Gastrocnemius medialis (tissue), 4 donors: ENCODE data around the gene PADI6.

Experiments used
- POLR2A ChIP-seq, 2 donors: fragments of 450-650 bp; IDR thresholded peaks; one replicate each; pipeline ENCODE4 v1.6.1; 2017; ENCODE audit warnings: antibody characterized with exemption in 2 of 2, mild to moderate bottlenecking in 2 of 2, moderate library complexity in 2 of 2
- TF ChIP-seq, protein P1 (sequence below), 5 experiments: fragments of 450-650 bp in 3 of 5; fragments of 200-600 bp in 2 of 5; sonication (generic) in 2 of 5; IDR thresholded peaks in 4 of 5; conservative IDR thresholded peaks in 1 of 5; 1 replicate in 4 of 5; 2 replicates in 1 of 5; pipeline ENCODE4 v1.5.1; 2016 to 2019; ENCODE audit warnings: antibody characterized with exemption in 5 of 5, mild to moderate bottlenecking in 3 of 5, moderate library complexity in 3 of 5

DNA sequence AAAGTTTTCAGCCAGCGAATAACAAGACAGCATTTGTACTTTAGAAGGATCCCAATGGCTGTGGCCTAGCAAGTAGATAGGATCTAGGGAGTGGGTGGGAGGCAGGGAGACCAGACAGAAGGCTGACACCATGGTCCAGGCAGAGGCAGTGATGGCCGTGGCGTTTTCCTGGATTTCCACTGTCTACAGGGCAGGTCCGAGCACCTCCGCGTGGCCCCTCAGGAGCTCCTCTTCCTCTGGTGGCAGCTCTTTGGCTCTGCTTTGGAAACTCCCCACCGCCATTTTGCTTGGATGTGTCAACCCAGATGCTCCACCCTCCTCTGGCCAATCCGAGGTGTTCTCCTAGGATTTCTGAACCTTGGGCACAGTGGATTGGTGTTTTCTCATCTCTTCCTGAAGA, 38.9 kb upstream of the PADI6 start:
- TF ChIP-seq, protein P1, sequence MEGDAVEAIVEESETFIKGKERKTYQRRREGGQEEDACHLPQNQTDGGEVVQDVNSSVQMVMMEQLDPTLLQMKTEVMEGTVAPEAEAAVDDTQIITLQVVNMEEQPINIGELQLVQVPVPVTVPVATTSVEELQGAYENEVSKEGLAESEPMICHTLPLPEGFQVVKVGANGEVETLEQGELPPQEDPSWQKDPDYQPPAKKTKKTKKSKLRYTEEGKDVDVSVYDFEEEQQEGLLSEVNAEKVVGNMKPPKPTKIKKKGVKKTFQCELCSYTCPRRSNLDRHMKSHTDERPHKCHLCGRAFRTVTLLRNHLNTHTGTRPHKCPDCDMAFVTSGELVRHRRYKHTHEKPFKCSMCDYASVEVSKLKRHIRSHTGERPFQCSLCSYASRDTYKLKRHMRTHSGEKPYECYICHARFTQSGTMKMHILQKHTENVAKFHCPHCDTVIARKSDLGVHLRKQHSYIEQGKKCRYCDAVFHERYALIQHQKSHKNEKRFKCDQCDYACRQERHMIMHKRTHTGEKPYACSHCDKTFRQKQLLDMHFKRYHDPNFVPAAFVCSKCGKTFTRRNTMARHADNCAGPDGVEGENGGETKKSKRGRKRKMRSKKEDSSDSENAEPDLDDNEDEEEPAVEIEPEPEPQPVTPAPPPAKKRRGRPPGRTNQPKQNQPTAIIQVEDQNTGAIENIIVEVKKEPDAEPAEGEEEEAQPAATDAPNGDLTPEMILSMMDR (IDR thresholded peaks at IDR 0.05 in 4 of 5, conservative IDR thresholded peaks at IDR 0.05 in 1 of 5), result no peak
- no peak for TF ChIP-seq POLR2A (IDR thresholded peaks at IDR 0.05)
